ENCODE results near the gene R3HDM2.

The R3HDM2 gene

DNA sequence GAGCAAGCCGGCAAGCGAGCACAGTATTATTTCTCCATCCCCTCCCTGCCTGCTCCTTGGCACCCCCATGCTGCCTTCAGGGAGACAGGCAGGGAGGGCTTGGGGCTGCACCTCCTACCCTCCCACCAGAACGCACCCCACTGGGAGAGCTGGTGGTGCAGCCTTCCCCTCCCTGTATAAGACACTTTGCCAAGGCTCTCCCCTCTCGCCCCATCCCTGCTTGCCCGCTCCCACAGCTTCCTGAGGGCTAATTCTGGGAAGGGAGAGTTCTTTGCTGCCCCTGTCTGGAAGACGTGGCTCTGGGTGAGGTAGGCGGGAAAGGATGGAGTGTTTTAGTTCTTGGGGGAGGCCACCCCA lies 218.2 kb downstream of the R3HDM2 start:
- no peak for DNase-seq

- DNase-seq: no peak
Observed at GRCh38 chr12:57211791-57212700, 218.8 kb downstream of the R3HDM2 start.

GRCh38 chr12:57210926-57211692 lies 219.7 kb downstream of the R3HDM2 start:
- DNase-seq: no peak

DNA sequence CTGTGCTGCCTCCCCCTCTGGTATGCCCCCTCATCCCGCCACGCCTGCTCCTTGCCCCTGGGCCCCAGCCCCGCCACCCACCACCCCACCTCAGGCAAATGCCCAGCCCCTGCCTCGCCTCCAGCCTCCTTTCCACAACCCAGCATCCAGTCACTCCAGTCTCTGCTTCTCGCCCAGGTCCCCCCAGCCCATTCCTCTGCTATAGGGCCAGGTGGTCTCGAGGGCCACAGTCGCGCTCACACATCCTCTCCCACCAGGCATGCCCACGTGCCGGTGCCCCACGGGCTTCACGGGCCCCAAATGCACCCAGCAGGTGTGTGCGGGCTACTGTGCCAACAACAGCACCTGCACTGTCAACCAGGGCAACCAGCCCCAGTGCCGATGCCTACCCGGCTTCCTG lies 220.4 kb downstream of the R3HDM2 start:
- no peak for DNase-seq

DNA sequence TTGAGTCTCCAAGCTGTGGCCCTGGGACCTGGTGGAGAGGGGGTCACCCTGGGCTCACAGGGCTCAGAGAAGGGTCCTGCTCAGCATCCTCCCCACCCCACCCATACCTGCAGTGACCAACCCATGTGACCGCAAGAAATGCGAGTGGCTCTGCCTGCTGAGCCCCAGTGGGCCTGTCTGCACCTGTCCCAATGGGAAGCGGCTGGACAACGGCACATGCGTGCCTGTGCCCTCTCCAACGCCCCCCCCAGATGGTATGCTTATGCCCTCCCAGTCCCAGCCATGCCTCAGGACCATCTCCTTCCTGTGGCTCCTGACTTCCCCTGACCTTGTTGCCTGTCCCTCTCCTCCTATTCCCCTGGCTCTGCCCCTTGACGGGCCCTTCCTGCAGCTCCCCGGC lies 220.9 kb downstream of the R3HDM2 start:
- no peak for DNase-seq

DNA sequence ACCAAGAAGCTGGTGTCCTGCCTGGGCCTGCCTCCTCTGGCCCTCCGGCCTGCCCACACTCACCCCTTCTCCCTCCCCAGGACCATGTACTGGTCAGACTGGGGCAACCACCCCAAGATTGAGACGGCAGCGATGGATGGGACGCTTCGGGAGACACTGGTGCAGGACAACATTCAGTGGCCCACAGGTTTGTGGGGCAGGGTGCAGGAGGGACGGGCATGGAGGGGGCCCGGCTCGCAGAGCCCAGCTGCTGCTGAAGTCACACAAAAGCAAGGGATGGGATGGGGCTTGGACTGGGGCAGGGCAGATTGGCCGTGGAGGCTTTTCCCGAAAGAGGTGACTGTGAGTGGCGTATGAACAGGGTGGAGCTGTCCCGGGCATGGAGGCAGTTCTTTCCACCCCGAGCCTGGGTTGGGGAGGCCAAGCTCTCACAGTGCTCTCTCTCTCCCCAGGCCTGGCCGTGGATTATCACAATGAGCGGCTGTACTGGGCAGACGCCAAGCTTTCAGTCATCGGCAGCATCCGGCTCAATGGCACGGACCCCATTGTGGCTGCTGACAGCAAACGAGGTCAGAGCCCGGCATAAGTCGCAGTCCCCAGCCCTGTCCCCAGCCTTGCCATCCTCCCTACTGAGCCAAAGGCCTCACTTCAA lies 222.1 kb downstream of the R3HDM2 start:
- no peak for DNase-seq

- DNase-seq: no peak
Observed at GRCh38 chr12:57207731-57208630, 222.9 kb downstream of the R3HDM2 start.

DNA sequence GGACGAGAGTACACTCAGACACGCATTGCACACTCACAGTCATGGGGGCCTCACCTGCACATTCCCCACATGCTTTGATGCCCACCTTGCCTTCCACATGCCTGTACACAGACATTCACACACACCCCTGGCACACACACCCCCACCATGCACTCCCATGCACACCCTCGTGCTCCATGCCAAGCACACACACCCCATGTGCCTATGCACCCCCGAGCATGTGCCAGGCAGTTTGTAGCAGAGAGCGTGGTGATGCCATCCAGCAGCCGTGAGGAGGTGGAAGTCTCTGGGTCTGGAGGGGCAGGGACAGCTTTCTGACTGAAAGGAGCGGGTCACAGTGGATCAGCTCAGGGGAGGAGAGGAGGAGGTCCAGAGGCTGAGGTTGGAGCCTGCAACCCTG lies 224.9 kb downstream of the R3HDM2 start:
- no peak for DNase-seq

- no peak for DNase-seq
Observed at GRCh38 chr12:57205186-57205585, 225.7 kb downstream of the R3HDM2 start.

DNA sequence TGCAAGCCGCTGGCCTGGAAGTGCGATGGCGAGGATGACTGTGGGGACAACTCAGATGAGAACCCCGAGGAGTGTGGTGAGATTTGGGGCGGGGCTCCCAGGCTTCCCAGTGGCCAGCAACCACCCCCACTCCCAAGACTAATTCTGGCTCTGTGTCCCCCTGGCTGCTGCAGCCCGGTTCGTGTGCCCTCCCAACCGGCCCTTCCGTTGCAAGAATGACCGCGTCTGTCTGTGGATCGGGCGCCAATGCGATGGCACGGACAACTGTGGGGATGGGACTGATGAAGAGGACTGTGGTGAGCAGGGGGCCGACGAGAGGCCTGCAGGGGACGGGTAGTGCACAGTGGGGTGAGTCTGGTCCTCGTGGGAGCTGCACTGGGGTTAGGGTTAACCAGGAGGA lies 226.4 kb downstream of the R3HDM2 start:
- no peak for DNase-seq

DNA sequence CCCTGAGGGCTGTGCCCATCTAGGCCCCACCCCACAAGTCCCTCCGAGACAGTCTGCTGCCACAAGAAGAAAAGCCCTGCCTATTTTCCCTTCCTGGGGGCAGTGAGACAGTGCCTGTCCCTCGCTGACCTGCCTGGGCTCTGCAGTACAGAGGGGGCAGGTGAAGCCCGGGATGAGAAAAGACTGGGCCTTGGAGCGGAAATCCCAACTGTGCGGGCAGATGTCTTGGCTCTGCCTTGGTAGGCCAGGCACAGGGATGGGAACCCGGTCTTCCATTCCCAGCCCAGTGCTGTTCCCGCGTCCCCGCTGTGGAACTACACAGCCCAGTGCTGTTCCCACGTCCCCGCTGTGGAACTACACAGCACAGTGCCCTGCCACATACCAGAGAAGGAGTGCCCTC lies 227.1 kb downstream of the R3HDM2 start:
- no peak for DNase-seq
